Fibroblast of the conjunctiva (primary cell): ENCODE data around the gene DDX28.
A peak's percentile ranks its signal among the peaks of the same experiment; 100 is the strongest.
"Not testable (repeated sequence)": the region's sequence is repeated elsewhere in the genome, so short reads cannot be mapped to it uniquely, and the experiment has no call there.

Source experiments
- DNase-seq: peaks from one replicate; pipeline ENCODE4 v3.0.0-alpha.2; 2010; ENCODE audit warnings: low read depth

DDX28 gene

DNA sequence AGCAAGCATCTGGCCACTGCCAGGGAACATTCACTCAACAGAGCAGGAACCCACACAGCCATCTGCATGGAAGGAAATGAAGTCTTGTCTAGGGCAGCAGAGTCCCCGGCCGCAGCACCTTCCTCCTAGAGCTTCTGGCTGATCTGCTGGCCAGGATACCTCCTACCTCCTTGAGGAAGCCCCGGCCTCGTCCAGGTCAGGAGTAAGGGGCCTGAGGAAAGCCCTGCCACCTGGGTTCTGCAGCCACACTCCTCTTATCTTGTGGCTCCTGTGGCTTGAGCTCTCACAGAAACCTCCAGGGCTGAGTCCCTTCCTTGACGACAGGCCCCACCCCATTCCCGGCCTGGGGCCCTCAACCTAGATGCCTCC is 29.0 kb downstream of the DDX28 start:
- not testable (repeated sequence) for DNase-seq

DNA sequence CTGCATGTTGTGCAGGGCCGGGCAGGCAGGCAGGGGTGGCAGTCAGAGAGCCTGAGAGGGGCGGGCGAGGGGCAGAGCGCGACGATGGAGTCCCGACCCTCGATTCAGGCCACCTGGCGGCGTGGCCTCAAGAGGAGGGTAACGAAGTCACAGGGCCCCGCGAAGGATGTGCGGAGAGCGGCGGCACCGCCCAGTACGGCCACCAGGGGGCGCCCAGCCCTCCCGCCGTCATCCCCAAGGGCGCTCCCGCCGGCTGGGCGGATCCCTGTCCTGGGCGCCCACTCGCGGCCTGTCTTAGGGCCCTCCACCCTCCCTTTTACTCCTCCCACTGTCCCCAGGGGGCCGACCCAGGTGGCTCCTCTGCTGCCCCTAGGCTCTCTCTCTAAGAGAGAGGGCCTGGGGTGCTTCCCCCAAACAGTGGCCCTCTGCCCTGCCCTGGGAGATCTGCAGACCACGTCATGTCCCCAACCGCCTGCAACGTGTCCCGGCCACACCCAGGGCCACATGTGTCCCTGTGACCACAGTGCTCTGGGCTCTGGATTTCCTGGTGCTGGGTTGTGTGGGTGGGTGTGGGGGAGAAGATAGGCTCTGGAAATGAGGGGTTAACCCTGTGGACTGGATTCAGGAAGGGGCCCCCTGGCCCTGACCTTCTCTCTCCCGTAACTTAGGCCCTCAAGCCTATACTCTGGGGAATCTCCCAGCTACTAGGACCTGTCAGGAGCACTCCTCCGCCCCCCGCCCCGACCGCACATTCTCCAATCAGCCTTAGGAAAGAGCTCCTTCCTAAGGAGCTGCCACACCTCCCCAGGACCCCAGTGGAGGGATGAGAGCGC is 29.6 kb downstream of the DDX28 start:
- DNase-seq: peak; percentile 46

GRCh38 chr16:67992661-67993206 is 30.3 kb downstream of the DDX28 start:
- DNase-seq: no peak

- DNase-seq: no peak
Observed at GRCh38 chr16:67990018-67990386, 33.0 kb downstream of the DDX28 start.

GRCh38 chr16:67989322-67990017 is 33.6 kb downstream of the DDX28 start:
- no peak for DNase-seq

DNA sequence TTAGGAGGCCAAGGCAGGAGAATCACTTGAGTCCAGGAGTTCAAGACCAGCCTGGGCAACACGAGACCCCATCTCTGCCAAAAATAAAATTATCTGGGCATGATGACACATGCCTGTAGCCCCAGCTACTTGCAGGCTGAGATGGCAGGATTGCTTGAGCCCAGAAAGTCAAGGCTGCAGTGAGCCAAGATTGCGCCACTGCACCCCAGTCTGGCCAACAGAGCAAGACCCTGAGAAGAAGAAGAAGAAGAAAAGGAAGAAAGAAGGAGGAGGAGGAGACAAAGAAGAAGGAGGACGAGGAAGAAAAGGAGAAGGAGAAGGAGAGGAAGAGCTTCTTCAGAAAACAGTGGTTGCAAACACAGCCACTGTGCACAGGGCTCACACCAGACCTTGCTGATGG is 34.4 kb downstream of the DDX28 start:
- no peak for DNase-seq

DNA sequence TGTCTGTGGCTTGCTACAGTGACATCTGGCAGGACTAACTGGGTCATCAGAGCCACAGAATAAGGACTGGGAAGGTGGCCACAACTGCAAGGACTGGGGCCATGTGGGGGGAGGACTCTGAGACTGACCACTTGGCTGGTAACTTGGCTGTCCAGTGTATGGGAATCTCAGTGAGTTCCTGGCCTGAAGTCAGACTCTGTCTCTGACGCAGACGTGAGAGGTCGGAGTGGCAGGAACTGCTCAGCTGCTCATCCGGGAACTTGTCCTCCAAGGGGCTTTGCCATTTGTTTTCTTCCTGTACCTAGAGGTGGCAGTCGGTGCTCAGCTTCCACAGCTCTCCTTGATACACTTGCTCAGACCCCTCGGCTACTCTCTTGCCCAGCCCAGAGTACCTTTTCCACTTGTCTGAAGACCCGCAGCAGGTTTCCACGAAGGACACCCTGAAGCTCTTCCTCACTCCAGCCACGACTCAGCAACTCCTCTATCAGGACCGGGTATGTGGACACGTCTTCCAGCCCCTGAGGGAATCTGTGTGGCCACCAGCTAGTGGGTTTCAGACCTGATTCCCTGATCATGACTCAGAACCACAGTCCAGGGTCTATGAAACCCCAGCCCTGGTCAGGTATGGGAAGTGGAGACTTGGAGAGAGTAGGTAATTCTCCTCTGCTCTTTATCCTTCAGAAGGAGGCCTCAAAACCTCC is 35.4 kb downstream of the DDX28 start:
- DNase-seq: no peak

DNA sequence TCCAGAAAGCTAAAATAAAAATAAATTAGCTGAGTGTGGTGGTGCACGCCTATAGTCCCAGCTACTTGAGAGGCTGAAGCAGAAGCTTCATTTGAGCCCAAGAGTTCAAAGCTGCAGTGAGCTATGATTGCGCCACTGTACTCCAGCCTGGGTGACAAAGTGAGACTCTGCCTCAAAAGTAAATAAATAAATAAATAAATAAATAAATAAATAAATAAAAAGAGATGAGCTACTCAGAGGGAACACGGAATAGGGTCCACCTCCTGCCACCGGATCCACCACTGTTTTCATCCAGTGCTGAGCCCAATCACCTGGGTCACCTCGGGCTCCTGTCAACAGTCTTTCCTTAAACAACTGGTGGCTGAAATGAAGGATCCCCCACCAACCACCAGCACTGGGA is 36.1 kb downstream of the DDX28 start:
- no peak for DNase-seq

DNA sequence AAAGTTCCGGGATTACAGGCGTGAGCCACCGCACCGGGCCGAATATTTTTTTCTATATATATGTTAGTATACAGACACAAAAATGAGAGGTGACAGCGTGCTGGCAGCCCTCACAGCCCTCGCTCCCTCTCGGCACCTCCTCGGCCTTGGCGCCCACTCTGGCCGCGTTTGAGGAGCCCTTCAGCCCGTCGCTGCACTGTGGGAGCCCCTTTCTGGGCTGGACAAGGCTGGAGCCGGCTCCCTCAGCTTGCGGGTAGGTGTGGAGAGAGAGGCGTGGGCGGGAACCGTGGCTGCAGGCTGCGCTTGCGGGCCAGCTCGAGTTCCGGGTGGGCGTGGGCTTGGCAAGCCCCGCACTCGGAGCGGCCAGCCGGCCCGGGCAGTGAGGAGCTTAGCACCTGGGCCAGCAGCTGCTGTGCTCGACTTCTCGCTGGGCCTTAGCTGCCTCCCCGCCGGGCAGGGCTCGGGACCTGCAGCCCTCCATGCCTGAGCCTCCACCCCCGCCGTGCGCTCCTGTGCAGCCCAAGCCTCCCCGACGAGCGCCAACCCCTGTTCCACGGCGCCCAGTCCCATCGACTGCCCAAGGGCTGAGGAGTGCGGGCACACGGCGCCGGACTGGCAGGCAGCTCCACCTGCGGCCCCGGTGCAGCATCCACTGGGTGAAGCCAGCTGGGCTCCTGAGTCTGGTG is 40.9 kb downstream of the DDX28 start:
- DNase-seq: no peak

- no peak for DNase-seq
Observed at GRCh38 chr16:67979955-67980678, 42.9 kb downstream of the DDX28 start, which contains the start of gene DPEP3. Gene DPEP3 (minus strand): TSS chr16:67980499. CDS start chr16:67980380, 119 bp downstream.

DNA sequence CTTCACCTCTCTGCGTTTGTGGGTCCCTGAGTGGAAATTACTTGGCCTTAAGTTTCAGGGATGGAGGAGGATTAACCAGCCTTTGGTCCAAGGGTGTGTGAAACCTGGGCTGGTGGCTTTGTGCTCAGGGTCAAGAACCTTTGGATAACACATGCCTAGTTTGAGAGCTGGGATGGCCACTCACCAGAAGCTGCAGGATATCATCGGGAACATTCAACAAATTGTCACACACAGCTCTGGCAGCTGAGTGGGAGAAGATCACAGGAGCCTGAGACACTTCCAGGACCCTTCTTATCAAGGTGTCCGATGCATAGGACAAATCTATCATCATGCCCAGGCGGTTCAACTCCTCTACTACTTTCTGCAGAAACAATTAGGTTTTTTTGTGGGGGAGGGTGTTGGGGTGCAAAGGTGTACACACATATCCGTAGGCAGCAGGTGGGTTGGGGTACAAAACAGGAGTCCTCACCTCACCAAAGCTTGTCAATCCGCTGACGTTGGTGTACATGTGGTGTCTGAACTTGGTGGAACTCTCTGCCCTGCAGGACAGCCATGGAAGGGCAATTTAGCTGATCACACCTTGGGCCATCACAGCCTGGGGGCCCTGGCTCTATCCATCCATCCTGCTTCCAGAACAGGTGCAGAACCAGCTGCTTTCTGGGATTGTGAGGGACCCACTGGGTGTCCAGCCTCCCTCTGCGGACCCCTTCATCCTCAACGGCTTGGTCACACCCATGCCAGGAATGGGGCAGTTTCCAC is 45.4 kb downstream of the DDX28 start:
- DNase-seq: no peak

DNA sequence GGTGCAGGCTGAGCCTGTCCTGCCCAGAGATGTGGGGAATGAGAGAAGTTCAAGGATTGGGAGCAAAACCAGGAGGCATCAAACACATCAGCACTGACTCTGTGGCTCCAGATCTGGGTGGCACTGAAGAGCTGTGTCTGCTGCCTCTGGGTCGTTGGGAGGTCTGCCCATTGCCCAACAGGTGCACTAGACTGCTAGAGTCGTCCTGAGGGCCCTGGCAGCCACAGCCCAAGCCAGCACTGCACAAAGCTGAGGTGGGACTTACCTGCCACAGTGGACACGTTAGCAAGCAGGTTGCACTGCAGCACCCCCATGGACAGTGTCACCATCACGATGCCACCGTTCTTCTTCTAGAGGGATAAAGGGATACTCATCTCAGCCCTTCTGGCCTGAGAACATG is 46.0 kb downstream of the DDX28 start:
- no peak for DNase-seq

- DNase-seq: no peak
Observed at GRCh38 chr16:67976205-67976604, 46.8 kb downstream of the DDX28 start.

DNA sequence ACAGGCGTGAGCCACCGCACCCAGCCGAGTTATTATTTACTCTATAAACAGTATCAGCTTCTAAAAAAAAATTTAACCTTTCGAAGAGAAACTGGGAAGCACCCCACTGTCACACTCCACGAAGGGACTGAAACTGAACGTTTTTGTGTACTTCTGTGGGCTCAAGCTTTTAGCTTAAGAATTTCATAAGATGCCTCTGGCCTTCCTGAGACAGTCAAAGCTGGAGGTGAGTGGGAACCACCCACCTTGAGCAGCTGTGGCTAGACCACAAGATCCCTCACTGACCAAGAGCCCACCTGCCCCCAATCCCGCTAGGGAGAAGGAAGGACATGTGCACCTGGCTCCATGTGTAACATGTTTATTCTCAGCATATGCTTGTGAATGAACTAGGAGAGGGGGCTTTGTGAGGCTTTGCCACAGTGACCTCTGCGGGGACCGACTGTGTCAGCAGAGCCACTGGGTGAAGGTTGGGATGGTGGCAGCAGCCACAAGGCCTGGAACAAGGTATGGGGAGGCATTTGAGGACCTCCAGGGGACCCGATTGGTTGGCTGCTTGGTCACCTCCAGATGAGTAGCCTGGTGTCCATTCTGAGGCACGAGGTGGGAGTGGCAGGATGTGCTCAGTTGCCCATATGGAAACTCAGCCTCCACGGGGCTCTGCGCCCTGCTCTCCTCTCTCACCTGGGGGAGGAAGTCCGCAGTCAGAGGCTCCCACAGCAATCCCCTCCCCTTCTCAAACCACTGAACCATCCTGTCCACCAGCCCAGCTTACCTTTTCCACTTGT is 47.5 kb downstream of the DDX28 start:
- no peak for DNase-seq

DNA sequence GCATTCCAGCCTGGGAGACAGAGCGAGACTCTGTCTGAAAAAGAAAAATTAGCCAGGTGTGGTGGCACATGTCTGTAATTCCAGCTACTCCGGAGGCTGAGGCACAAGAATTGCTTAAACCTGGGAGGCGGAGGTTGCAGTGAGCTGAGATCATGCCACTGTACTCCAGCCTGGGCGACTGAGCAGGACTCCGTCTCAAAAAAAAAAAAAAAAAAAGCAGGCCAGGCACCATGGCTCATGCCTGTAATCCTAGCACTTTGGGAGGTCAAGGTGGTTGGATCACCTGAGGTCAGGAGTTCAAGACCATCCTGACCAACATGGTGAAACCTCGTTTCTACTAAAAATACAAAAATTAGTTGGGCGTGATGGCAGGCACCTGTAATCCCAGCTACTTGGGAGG is 50.7 kb downstream of the DDX28 start:
- DNase-seq: not testable (repeated sequence)

GRCh38 chr16:67971111-67971510 is 51.9 kb downstream of the DDX28 start:
- DNase-seq: no peak
